Glutamatergic neuron (in vitro differentiated cells): ENCODE measurements around the gene PDLIM5. TPM values are rescaled to one million over a fixed set of nuclear protein-coding genes. Genes with fewer than 3 reads are reported as not detected.

Experiments used
- DNase-seq: peaks from one replicate; pipeline ENCODE4 v3.0.0; 2022
- H3K27ac Mint-ChIP-seq: one replicate; pipeline ENCODE4 v1.8.0; 2020; ENCODE audit warnings: mild to moderate bottlenecking, mixed read lengths, inconsistent platforms; ENCODE audit not compliant: unreplicated experiment
- H3K27me3 Mint-ChIP-seq: one replicate; pipeline ENCODE4 v1.8.0; 2020; ENCODE audit warnings: mild to moderate bottlenecking, moderate library complexity, mixed read lengths, inconsistent platforms; ENCODE audit not compliant: unreplicated experiment
- H3K36me3 Mint-ChIP-seq: one replicate; pipeline ENCODE4 v1.8.0; 2020; ENCODE audit warnings: mild to moderate bottlenecking, mixed read lengths, inconsistent platforms; ENCODE audit not compliant: unreplicated experiment
- H3K4me1 Mint-ChIP-seq: one replicate; pipeline ENCODE4 v1.8.0; 2020; ENCODE audit warnings: mild to moderate bottlenecking, low read depth, mixed read lengths, inconsistent platforms; ENCODE audit not compliant: unreplicated experiment
- H3K4me3 Mint-ChIP-seq: one replicate; pipeline ENCODE4 v1.8.0; 2020; ENCODE audit warnings: mild to moderate bottlenecking, mixed read lengths, inconsistent platforms; ENCODE audit not compliant: unreplicated experiment
- H3K9me3 Mint-ChIP-seq: one replicate; pipeline ENCODE4 v1.8.0; 2020; ENCODE audit warnings: mild to moderate bottlenecking, moderate library complexity, mixed read lengths, inconsistent platforms; ENCODE audit not compliant: unreplicated experiment
- CTCF ChIP-seq: fragments of 200-600 bp; sonication (generic); IDR thresholded peaks from one replicate; pipeline ENCODE4 v1.5.0; 2021; ENCODE audit not compliant: partially characterized antibody, unreplicated experiment
- total RNA-seq: library from RNA; stranded (reverse); fragmentation: NEBNext Ultra II Directional; extraction: Animal tissue kit (Norgen Biotek cat#: 25700); gene quantifications from one replicate; pipeline ENCODE4 v1.2.1, GENCODE V29; 2021; ENCODE audit not compliant: unreplicated experiment

PDLIM5 gene
- total RNA-seq, 1 donor from 2014 or later, result 32.7 TPM

DNA sequence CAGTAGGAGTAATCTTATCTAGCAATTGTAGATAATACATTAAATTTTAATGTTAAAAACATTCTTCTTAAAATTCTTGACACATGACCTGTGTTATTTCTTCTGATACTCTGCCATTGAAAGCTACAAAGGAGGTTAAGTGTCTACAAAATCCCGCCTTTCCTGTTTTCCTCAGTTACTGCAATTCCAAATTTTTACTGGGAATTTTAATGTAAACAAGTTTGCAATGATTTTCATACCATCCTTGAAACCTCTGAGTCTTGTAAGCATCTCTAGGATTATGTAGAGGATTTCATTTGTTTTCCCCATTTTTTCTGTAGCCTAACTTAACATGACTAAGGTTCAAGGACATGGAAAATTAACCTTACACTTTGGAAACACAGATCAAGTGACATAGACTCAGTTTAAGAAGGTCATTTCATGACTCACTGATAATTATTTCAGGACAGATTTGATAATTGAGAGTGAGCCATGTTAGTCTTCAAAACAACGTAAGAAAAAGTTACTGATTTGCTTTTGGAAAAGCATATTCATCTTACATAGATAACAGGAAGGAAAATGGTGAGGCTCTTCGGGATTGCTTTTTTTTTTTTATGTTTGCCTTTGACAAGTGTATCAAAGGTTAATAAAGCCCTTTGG, 39.6 kb upstream of the PDLIM5 start:
- TF ChIP-seq CTCF, result no peak
- no peak overlapping the region for H3K4me3 Mint-ChIP-seq
- H3K36me3 Mint-ChIP-seq, result no peaks in the 10 kb centered on the region
- DNase-seq, result no peak
- no peak overlapping the region for H3K27ac Mint-ChIP-seq
- H3K27me3 Mint-ChIP-seq, result no peaks in the 10 kb centered on the region
- H3K4me1 Mint-ChIP-seq, result peaks cover 4% of the 10 kb centered on the region
- peaks cover 2% of the 10 kb centered on the region for H3K9me3 Mint-ChIP-seq

DNA sequence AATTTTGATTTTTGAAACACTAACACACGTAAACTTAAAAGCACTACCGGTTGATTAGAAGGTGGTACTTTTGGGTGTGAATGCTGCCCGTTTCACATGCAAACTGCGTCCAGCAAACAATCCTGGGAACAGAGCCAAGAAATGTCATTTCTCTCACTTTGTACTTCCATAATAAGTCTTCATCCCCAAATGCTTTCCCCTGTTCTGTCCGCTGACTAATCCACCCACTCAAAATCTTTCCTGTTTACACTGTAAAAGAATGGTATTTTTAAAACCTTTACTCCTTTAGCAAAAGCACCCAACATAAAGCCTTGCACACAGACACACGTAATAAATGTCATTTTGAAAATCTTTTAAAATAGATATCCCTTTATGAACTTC, 39.1 kb upstream of the PDLIM5 start:
- no peak for DNase-seq

GRCh38 chr4:94413085-94413840, 38.5 kb upstream of the PDLIM5 start:
- Mint-ChIP-seq H3K27ac (no peak overlapping the region), H3K36me3 (no peaks in the 10 kb centered on the region), H3K4me3 (no peak overlapping the region), H3K9me3 (peaks cover 2% of the 10 kb centered on the region), H3K4me1 (peaks cover 4% of the 10 kb centered on the region), H3K27me3 (no peaks in the 10 kb centered on the region)
- DNase-seq, result no peak
- TF ChIP-seq CTCF, result no peak

More for the DNA sequence above, 39.1 kb upstream of the PDLIM5 start:
- TF ChIP-seq CTCF, result no peak
- no peak overlapping the region for H3K27ac Mint-ChIP-seq
- no peaks in the 10 kb centered on the region for H3K36me3 Mint-ChIP-seq
- H3K27me3 Mint-ChIP-seq, result no peaks in the 10 kb centered on the region
- peaks cover 2% of the 10 kb centered on the region for H3K9me3 Mint-ChIP-seq
- H3K4me1 Mint-ChIP-seq, result peaks cover 4% of the 10 kb centered on the region
- no peak overlapping the region for H3K4me3 Mint-ChIP-seq

- Mint-ChIP-seq H3K27me3 (no peaks in the 10 kb centered on the region), H3K27ac (no peak overlapping the region), H3K9me3 (peaks cover 2% of the 10 kb centered on the region), H3K4me1 (no peaks in the 10 kb centered on the region), H3K4me3 (no peak overlapping the region), H3K36me3 (no peaks in the 10 kb centered on the region)
- no peak for DNase-seq
- TF ChIP-seq CTCF, result no peak
Observed at GRCh38 chr4:94414907-94415306, 36.8 kb upstream of the PDLIM5 start.

- Mint-ChIP-seq H3K36me3 (no peaks in the 10 kb centered on the region), H3K27me3 (no peaks in the 10 kb centered on the region), H3K4me1 (no peaks in the 10 kb centered on the region), H3K4me3 (no peak overlapping the region), H3K9me3 (peaks cover 2% of the 10 kb centered on the region), H3K27ac (no peak overlapping the region)
- no peak for TF ChIP-seq CTCF
- no peak for DNase-seq
Observed at GRCh38 chr4:94415448-94415847, 36.3 kb upstream of the PDLIM5 start.
